Smooth muscle cell of the coronary artery (primary cell): ENCODE measurements around the gene HIPK2. TPM values are rescaled to one million over a fixed set of nuclear protein-coding genes. Genes with fewer than 3 reads are reported as not detected.

Experiments
- total RNA-seq: library from RNA; depleted of rRNA; stranded (reverse); fragments of >200 nt; gene quantifications from 2 replicates; pipeline ENCODE4 v1.2.3, GENCODE V29; 2014; ENCODE audit warnings: low replicate concordance

Gene HIPK2
- total RNA-seq, result 4.2 and 4.4 TPM in 2 replicates

DNA sequence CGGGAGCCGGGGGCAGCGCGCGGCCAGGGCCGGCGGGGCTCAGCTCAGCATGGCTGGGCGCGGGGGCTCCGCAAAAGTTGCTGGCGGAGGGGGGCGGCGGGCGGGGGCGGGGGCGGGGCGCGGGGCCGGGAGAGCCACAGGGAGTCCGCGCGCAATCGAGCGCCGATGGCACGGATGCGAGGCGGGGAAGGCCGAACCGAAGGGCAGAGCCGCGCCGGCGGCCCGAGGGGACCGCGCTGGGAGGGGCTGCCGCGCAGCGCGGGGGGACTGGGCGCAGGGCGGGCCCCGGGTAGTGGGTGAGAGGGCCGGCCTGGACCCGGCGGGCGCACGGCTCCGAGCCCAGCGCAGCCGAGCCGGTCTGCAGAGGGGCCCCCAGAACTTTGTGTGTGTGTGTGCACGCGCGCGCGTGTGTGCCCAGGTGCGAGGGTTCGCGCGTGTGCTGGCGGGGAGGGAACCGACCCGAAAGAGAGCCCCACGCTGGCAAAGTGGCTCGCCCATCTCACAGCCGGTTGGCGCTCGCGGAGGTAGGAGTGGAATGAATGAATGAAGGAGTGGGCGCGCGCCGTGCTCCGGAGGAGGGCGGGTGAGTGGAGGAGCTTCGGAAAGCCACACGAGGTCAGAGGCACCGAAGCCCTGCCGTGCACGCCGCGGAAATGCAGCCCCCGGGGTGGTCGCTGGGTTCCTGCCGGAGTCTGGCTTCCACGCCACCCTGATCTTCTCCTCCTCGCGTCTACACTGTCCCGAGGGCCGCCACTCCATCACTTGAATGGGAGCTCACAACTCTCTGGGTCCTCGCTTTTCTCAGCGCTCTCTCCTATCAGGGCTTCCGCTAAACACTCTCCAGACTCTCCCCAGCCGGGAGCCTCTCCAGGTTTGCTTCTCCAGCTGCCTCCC is at the start of gene HIPK2:
TSS of gene HIPK2 (minus strand) at position 51 of the 894 bp plus-strand sequence. CDS start 375 bp downstream, outside the sequence.

DNA sequence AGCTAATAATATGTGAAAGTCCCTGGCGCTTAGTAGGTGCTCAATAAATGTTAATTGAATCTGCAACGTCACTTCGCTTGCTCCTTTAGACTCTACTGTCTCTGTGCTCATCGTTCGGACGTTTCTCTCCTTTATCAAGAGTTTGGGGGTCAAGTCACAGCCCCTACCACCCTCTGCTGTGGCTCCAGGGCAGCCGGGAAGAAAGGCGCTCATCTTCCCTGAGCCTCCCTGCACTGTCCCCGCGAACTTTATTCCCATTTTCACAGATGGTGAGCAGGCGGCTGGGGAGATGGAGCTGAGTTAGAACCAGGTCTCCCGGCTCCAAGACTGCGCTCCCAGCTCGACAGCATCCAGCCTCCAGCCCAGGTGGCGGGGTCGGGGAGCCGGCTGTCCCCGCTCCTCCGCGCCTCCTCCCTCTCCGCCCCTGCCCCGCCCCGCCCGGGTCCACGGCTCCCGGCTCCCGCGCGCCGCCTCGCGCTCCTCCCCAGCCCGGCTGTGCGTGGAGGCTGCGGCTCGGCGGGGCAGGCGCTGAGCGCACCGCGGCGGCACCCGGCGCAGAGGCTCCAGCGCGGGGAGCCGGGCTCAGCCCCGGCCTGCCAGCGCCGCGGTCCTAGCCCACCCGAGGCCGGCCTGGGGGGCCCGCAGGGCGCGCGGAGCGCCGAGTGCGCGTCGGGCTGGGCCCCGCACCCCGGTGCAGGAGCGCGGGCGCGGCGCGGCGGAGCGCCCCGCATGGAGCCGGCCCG is 254.4 kb downstream of the HIPK2 start, which contains the start of gene CLEC2L:
TSS of gene CLEC2L (plus strand) at position 487 of the 743 bp plus-strand sequence. CDS start at position 730, 243 bp downstream.

Other genes starting within 250 kb of the HIPK2 start
- 0.60 TPM in 1 of 2 replicates, not detected in the other for gene TBXAS1, start 51.3 kb upstream of the HIPK2 start, total RNA-seq